ENCODE measurements around the gene ATG16L2. TPM values are rescaled to one million over a fixed set of nuclear protein-coding genes. Genes with fewer than 3 reads are reported as not detected.

Gene ATG16L2
- polyA plus RNA-seq, 1 donor from 2014 or later = 9.4 TPM

GRCh38 chr11:72875736-72876135, 61.5 kb downstream of the ATG16L2 start:
- H3K9me2 ChIP-seq (ENCODE audit: insufficient read depth, low read length) = no peaks in the 10 kb centered on the region
- H3K4me3 ChIP-seq (ENCODE audit: low read length) = no peak overlapping the region

GRCh38 chr11:72876147-72876546, 61.9 kb downstream of the ATG16L2 start:
- no peak overlapping the region for H2AFZ ChIP-seq (ENCODE audit: low read depth, low read length)
- no peak overlapping the region for H3K27ac ChIP-seq (ENCODE audit: low read length)
- H3K36me3 ChIP-seq (ENCODE audit: insufficient read depth, low read length) = no peaks in the 10 kb centered on the region
- H4K20me1 ChIP-seq (ENCODE audit: insufficient read depth) = no peaks in the 10 kb centered on the region
- H3K9ac ChIP-seq (ENCODE audit: low read length) = no peak overlapping the region
- no peaks in the 10 kb centered on the region for H3K27me3 ChIP-seq (ENCODE audit: insufficient read depth, low read depth, low read length)
- TF ChIP-seq REST (IDR thresholded peaks at IDR 0.05; ENCODE audit: borderline replicate concordance) = no peak
- no peak for TF ChIP-seq POLR2AphosphoS5 (IDR thresholded peaks at IDR 0.05)
- no peak for TF ChIP-seq CTCF (IDR thresholded peaks at IDR 0.05; ENCODE audit: poor library complexity, severe bottlenecking)
- no peaks in the 10 kb centered on the region for H3K9me2 ChIP-seq (ENCODE audit: insufficient read depth, low read length)
- no peak overlapping the region for H3K4me3 ChIP-seq (ENCODE audit: low read length)
- no peaks in the 10 kb centered on the region for H3F3A ChIP-seq (ENCODE audit: insufficient read depth, low read length, poor library complexity, severe bottlenecking)
- no peaks in the 10 kb centered on the region for H3K79me2 ChIP-seq (replicated peaks; ENCODE audit: insufficient read depth, low read length)
- no peak overlapping the region for H3K4me2 ChIP-seq (ENCODE audit: low read length)
- no peaks in the 10 kb centered on the region for H3K9me3 ChIP-seq (ENCODE audit: low read length)

More at GRCh38 chr11:72875736-72876135, 61.5 kb downstream of the ATG16L2 start:
- Histone ChIP-seq H3K79me2 (replicated peaks; ENCODE audit: insufficient read depth, low read length) (no peaks in the 10 kb centered on the region), H3K9me3 (ENCODE audit: low read length) (no peaks in the 10 kb centered on the region), H3K4me2 (ENCODE audit: low read length) (no peak overlapping the region), H3K27me3 (ENCODE audit: insufficient read depth, low read depth, low read length) (no peaks in the 10 kb centered on the region), H2AFZ (ENCODE audit: low read depth, low read length) (no peak overlapping the region), H3K9ac (ENCODE audit: low read length) (no peak overlapping the region), H3F3A (ENCODE audit: insufficient read depth, low read length, poor library complexity, severe bottlenecking) (no peaks in the 10 kb centered on the region), H4K20me1 (ENCODE audit: insufficient read depth) (no peaks in the 10 kb centered on the region), H3K36me3 (ENCODE audit: insufficient read depth, low read length) (no peaks in the 10 kb centered on the region), H3K27ac (ENCODE audit: low read length) (no peak overlapping the region)
- TF ChIP-seq EZH2 (IDR thresholded peaks at IDR 0.05; ENCODE audit: borderline replicate concordance, insufficient read depth, low read length, poor library complexity, severe bottlenecking) = no peak

Small RNAs within 50 kb of the gene (small RNA-seq; reads per million reads assigned to genes)
- gene MIR4692 (0 reads per million in 3 experiments), gene RF00019 (0 to 1.2 (median 0) reads per million in 3 experiments), gene RNU6-672P (0 reads per million in 3 experiments)

Other genes with a start within 250 kb of the ATG16L2 start
- 11.6 and 18.6 TPM in 2 replicates for gene PDE2A, start 140.0 kb upstream of the ATG16L2 start, polyA plus RNA-seq
- 1.8 and 3.5 TPM in 2 replicates for gene ARAP1, start 62.0 kb upstream of the ATG16L2 start, polyA plus RNA-seq
- 24.1 and 29.0 TPM in 2 replicates for gene STARD10, start 20.4 kb upstream of the ATG16L2 start, polyA plus RNA-seq